GM19099 (cell line): Measurements from ENCODE around the gene RASSF6.

Source experiments
- POLR2A ChIP-seq: IDR thresholded peaks from 3 replicates; pipeline ENCODE4 v1.6.1; 2011; ENCODE audit warnings: low read depth; ENCODE audit not compliant: insufficient read length; ENCODE audit errors: extremely low read depth

Gene RASSF6

DNA sequence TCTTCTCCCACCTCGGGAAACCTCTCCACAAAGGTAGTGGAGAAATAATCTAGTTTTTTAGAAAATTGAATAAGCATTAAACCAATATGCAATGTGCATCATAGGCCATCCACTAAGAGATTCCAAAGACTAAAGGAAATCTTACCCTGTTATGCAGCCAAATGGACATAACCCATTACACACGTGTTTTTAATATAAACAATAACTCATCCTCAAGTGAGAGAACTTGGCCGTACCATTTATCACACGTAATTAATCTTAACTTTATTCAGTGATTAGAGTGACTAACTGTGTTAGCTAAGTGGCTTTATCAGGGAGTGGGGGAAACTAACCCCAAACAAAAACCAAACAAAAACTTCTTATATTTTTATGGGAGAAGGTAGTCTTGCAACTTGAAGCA, 80.8 kb downstream of the RASSF6 start:
- no peak for TF ChIP-seq POLR2A

DNA sequence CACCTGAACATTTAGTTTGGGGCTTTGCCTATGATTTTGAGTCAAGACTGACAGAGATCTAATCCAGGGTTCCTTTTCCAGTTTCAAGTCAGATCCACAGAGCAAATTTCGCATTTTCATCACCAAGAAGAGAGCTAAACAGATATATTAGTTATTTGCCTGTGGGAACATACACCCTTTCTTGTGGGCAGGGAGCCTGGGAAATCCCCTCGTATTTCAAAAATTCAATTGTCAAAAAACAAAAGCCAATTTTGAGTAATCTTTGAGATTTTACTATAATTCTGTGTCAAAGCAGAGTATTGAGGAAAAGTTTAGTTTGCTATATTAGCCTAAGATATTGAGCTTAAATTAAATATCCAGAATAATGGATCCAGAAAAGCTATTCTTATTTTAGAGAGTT, 82.1 kb downstream of the RASSF6 start:
- TF ChIP-seq POLR2A, result no peak

DNA sequence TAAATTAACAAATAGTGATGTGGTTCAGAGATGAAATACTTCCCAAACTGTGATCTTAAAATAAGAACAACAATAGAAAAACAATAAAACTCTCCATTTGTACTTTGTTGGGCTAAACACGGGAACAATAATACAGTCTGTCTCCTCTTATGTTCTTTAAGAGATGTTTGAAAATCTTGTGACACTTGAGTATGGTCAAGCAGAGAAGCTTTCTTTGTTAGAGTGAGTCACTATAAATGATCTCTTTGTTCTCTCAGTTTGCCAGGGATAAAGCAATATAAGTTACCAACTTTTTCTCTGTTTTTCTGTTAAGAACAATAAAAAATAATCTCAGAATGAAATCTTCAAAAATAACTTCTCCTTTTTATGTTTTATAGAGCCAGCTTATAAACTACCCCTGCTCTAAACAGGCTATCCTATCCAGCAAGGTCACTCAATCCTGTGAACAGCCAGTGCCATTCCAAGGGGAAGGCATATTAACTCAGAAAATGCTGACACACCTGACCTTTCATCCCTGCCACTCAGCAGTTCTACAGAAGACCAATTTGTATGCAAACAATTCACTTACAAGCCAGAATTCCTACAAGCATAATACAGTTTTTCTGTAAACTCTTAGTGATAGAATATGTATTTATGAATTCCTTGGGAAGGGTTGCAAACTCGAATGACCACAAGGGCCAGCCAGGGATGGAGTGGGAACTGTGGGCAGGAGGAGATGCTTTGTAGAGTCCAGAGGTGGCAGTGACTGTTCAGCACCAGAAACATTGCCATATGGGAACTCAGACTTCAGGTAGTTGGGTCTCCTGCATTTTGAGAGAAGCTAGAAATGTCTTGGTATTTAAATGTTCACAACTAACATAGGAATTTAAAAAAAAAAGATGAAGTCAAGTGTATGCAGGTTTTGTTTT, 86.5 kb downstream of the RASSF6 start:
- no peak for TF ChIP-seq POLR2A

DNA sequence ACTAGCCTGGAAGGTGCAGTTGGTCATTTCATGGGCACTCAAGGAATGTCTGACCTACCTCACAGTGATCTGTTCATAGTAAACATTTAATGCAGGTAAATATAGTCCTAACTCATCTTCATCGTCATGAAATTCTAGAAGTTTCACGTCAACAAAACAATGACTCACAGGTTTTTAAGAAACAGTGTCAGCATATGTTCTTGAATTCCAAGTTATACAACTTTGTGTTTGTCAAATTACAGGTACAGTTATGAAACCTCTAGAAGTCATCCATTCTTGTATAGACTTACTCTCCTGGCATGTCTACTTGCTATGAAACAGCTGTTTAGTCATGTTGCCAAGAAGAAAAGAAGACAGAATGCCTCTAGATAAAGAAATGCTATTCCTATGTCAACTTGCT, 92.1 kb downstream of the RASSF6 start:
- no peak for TF ChIP-seq POLR2A

DNA sequence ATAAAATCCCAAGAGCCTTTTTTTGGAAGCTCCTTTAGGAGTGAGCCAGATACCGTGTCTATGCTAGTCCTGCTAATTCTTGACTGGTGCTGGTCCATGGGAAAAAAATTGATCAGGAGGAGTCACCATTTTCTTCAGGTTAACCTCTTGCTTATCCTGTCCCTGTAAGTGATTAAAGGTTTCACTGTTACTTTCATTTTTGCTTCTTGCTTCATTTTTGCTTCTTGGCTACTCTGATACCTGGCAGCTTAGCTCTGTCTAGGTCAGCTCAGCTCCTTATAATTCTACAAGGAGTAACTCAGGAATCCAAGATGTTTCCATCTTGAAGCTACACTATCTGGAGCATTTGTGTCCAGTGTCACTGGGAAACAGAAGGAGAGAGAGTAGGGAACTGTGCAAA, 93.0 kb downstream of the RASSF6 start:
- no peak for TF ChIP-seq POLR2A

DNA sequence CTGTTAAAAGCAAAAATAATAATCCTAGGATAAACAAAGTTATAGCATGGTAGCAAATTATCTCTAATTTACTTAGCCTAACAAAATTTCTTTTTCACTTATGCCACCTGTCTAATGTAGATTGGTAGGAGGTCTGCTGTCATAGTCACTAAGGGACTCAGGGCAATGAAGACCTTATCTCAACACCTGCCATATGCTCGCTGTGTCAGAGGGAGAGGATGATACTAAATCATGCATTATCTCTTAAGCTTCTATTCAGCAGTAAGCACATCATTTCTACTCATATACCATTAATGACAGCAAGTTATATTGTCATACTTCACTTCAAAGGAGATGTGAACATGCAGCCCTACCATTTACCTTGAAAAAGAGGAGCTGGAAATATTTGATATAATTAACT, 94.6 kb downstream of the RASSF6 start:
- TF ChIP-seq POLR2A, result no peak

DNA sequence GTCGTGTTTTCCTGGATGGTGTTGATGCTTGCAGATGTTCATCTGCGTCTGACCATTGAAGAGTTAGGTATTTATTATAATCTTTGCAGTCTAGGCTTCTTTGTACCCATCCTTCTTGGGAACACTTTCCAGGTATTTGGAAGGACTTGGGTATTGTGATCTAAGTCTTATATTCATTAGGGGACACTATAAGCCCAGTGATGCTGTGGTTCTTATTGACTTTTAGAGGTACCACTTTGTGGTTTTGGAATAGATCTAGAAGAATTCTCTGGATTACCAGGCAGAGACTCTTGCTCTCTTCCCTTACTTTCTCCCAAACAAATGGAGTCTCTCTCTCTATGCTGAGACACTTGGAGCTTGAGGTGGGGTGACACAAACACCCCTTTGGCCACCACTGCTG, 97.1 kb downstream of the RASSF6 start:
- TF ChIP-seq POLR2A, result no peak
